Measurements from ENCODE around the gene CLEC16A. TPM values are rescaled to one million over a fixed set of nuclear protein-coding genes. Genes with fewer than 3 reads are reported as not detected.
"Not testable (repeated sequence)": the region's sequence is repeated elsewhere in the genome, so short reads cannot be mapped to it uniquely, and the experiment has no call there.

CLEC16A gene
- polyA plus RNA-seq, 3 donors = 3.4 to 12.0 (median 5.8) TPM

DNA sequence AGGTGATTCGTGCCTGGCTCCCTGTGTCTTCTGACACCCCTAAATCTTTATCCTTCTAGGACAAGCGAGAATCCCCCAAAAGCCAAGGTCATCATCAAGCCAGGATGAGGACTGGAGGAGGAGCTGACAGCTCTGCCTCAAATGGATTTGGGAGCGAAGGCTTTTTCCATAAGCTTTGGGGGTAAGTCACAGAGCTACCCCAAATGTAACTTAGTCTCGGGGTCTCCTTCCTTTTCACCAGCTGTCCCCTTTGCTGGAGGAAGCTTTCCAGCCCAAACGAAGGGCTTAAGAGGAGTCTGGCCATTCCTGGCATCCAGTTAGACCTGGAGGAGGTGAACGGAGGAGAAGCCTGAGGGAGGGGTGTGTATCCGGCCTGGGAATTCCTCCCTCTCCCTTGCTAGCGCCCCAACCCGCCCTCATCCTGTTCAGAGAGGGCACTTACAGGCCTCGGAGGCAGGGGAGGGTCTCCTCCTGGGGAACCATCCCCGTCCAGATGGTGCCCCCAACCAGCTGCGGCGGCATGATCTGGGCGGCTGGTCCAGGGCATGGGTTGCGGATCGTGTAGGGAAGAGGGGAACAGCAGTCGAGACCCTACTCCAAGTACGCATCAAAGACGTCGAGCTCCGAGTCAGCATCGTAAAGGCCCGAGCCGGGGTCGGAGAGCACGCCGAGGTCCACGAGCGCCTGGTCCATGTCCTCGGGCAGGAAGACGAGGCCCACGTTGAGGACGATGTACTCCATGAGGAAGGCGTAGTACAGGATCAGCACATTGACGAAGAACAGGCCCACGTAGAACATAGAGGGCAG lies 3.0 kb upstream of the CLEC16A start:
- Histone ChIP-seq H3K27ac (ENCODE audit: low read depth in 1 of 2, low read length in 2 of 2) (no peak overlapping the region), H3K27me3 (ENCODE audit: control insufficient read depth in 2 of 2, insufficient read depth in 2 of 2, low read length in 2 of 2) (no peaks in the 10 kb centered on the region), H3K36me3 (replicated peaks in 1 of 2; ENCODE audit: control insufficient read depth in 1 of 2, insufficient read depth in 2 of 2, low read length in 2 of 2) (no peaks in the 10 kb centered on the region), H3K9ac (ENCODE audit: insufficient read depth, low read length, poor library complexity, severe bottlenecking) (peak overlapping the region; percentile 54), H3K4me3 (replicated peaks in 1 of 3; ENCODE audit: low read depth in 2 of 3, low read length in 3 of 3) (peak overlapping the region; percentile 4 to 83 (median 33)), H3K4me2 (replicated peaks; ENCODE audit: extremely low read depth, low read length, poor library complexity, severe bottlenecking) (peak overlapping the region; percentile 83), H2AFZ (ENCODE audit: insufficient read depth, low read depth, low read length, poor library complexity, severe bottlenecking) (no peak overlapping the region), H4K20me1 (ENCODE audit: insufficient read depth, low read length) (peaks cover 77% of the 10 kb centered on the region), H3K9me3 (replicated peaks in 1 of 2; ENCODE audit: control insufficient read depth in 1 of 2, insufficient read depth in 1 of 2, low read length in 2 of 2) (no peaks in the 10 kb centered on the region), H3K4me1 (ENCODE audit: control insufficient read depth in 1 of 2, insufficient read depth in 2 of 2, low read length in 2 of 2) (peaks cover 77 to 88% of the 10 kb centered on the region in 2 donors), H3K79me2 (ENCODE audit: insufficient read depth, low read length) (peaks cover 50% of the 10 kb centered on the region)
- 0% methylated on average over 11 of the region's 36 CpGs for WGBS (ENCODE audit: insufficient coverage)
- H3K36me3 Mint-ChIP-seq = peaks cover 3 to 7% of the 10 kb centered on the region in 2 donors
- intact Hi-C loops (cut with micrococcal nuclease) = loop anchor here (10.0 kb wide), 2 partner anchors 197 to 973 kb away; partner anchors contain the start of genes GSPT1 (in 1 of the 2) and NUBP1 (in 1 of the 2)
- H3K4me3 Mint-ChIP-seq = peak overlapping the region; percentile 83 to 91
- peaks cover 0 to 2% (median 0%) of the 10 kb centered on the region in 7 donors for H3K9me3 Mint-ChIP-seq
- H3K27ac Mint-ChIP-seq = peak overlapping the region in 5 of 7 donors; percentile 42 to 87 (median 46)
- DNase-seq = no peak
- H3K4me1 Mint-ChIP-seq = peaks cover 80% of the 10 kb centered on the region
- H3K27me3 Mint-ChIP-seq (ENCODE audit: low read depth in 3 of 3) = peaks cover 3 to 7% (median 4%) of the 10 kb centered on the region in 3 donors
- TF ChIP-seq, protein P1, sequence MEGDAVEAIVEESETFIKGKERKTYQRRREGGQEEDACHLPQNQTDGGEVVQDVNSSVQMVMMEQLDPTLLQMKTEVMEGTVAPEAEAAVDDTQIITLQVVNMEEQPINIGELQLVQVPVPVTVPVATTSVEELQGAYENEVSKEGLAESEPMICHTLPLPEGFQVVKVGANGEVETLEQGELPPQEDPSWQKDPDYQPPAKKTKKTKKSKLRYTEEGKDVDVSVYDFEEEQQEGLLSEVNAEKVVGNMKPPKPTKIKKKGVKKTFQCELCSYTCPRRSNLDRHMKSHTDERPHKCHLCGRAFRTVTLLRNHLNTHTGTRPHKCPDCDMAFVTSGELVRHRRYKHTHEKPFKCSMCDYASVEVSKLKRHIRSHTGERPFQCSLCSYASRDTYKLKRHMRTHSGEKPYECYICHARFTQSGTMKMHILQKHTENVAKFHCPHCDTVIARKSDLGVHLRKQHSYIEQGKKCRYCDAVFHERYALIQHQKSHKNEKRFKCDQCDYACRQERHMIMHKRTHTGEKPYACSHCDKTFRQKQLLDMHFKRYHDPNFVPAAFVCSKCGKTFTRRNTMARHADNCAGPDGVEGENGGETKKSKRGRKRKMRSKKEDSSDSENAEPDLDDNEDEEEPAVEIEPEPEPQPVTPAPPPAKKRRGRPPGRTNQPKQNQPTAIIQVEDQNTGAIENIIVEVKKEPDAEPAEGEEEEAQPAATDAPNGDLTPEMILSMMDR (IDR thresholded peaks at IDR 0.05) = no peak

DNA sequence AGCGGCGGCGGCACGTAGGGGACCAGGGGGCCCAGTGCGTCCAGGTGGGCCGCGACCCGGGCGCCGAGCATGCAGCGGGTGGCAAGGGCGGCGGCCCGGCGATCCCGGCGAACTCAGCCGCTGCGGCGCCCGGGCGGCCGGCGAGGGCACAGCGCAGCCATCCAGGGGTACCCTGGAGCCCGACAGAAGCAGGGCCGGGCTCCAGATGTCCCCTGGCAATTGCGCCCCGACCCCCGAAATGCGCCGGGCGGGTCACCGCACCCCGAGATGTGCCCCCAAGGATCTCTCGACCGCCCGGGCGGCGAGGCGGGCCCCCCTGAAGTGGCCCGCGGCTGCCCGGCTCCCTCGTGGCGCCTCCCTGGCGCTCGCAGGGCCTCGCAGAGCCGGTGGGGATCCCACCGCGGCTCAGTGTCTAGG lies 2.4 kb upstream of the CLEC16A start:
- intact Hi-C loops (cut with micrococcal nuclease) = loop anchor here (10.0 kb wide), 2 partner anchors 197 to 973 kb away; partner anchors contain the start of genes GSPT1 (in 1 of the 2) and NUBP1 (in 1 of the 2)
- H3K9me3 ChIP-seq (replicated peaks in 1 of 2; ENCODE audit: control insufficient read depth in 1 of 2, insufficient read depth in 1 of 2, low read length in 2 of 2); H3K9me3 Mint-ChIP-seq; H3K27me3 ChIP-seq (ENCODE audit: control insufficient read depth in 2 of 2, insufficient read depth in 2 of 2, low read length in 2 of 2); H3K27ac Mint-ChIP-seq; H3K36me3 Mint-ChIP-seq; H3K27ac ChIP-seq (ENCODE audit: low read depth in 1 of 2, low read length in 2 of 2); H3K27me3 Mint-ChIP-seq (ENCODE audit: low read depth in 3 of 3); H3K36me3 ChIP-seq (replicated peaks in 1 of 2; ENCODE audit: control insufficient read depth in 1 of 2, insufficient read depth in 2 of 2, low read length in 2 of 2); DNase-seq: not testable (repeated sequence)
- Histone ChIP-seq H3K9ac (ENCODE audit: insufficient read depth, low read length, poor library complexity, severe bottlenecking) (peak overlapping the region; percentile 54), H2AFZ (ENCODE audit: insufficient read depth, low read depth, low read length, poor library complexity, severe bottlenecking) (peak overlapping the region; percentile 70), H3K4me3 (replicated peaks in 1 of 3; ENCODE audit: low read depth in 2 of 3, low read length in 3 of 3) (peak overlapping the region; percentile 33 to 83 (median 44)), H3K4me1 (ENCODE audit: control insufficient read depth in 1 of 2, insufficient read depth in 2 of 2, low read length in 2 of 2) (peaks cover 71 to 82% of the 10 kb centered on the region in 2 donors), H4K20me1 (ENCODE audit: insufficient read depth, low read length) (peaks cover 77% of the 10 kb centered on the region), H3K4me2 (replicated peaks; ENCODE audit: extremely low read depth, low read length, poor library complexity, severe bottlenecking) (peak overlapping the region; percentile 83), H3K79me2 (ENCODE audit: insufficient read depth, low read length) (peaks cover 53% of the 10 kb centered on the region)
- peaks cover 75% of the 10 kb centered on the region for H3K4me1 Mint-ChIP-seq
- under 1% methylated on average over 49 of the region's 52 CpGs for WGBS (ENCODE audit: insufficient coverage)
- H3K4me3 Mint-ChIP-seq = peak overlapping the region; percentile 83 to 91

All from CD14-positive monocyte (primary cell).